ENCODE data around the gene OLFML2A.

DNA sequence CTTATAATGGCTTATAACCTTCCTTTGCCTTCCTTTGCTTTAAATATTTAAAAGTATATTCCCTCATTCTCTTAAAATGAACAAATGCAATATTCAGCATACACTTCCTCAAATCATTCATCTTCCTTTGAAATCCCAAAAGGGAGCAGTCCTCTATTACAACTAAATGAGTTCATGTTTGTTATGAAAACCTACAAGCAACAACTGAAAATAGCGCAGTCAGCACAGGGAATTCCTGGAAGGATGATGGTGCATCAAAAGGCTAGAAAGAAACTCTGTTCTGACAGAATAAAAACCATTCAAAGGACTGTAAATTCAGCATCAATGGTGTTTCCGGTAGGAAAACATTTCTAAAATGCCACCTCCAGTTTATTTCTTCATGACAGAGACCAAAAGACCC is 9.1 kb upstream of the OLFML2A start:
- no peak for TF ChIP-seq CTCF (IDR thresholded peaks at IDR 0.05 in 8 of 11, conservative IDR thresholded peaks at IDR 0.05 in 3 of 11)
- no peak for TF ChIP-seq POLR2AphosphoS5 (IDR thresholded peaks at IDR 0.05)

Measured in spleen (tissue), 7 donors.